RWPE2 (cell line): ENCODE results near the gene PPP4R4.

Source experiments
- ATAC-seq: fragments of 200-7000 bp; cut with Tn5 transposase; 3 replicates; pipeline ENCODE4 v1.9.1; 2021; ENCODE audit warnings: low read depth
- DNase-seq: peaks from one replicate; pipeline ENCODE4 v3.0.0-alpha.2; 2020; ENCODE audit warnings: low spot score
- H3K27ac ChIP-seq: fragments of 450-650 bp; 2 replicates; pipeline ENCODE4 v1.5.1; 2017; ENCODE audit warnings: mild to moderate bottlenecking; ENCODE audit not compliant: poor library complexity, severe bottlenecking
- H3K27me3 ChIP-seq: fragments of 250-450 bp; sonication (Bioruptor Pico); 2 replicates; pipeline ENCODE4 v1.5.1; 2021; ENCODE audit warnings: mild to moderate bottlenecking, moderate library complexity; ENCODE audit not compliant: insufficient read depth, poor library complexity, severe bottlenecking
- H3K36me3 ChIP-seq: fragments of 250-450 bp; sonication (Bioruptor Pico); 2 replicates; pipeline ENCODE4 v1.5.1; 2020; ENCODE audit warnings: low read depth, mild to moderate bottlenecking, moderate library complexity
- H3K4me1 ChIP-seq: fragments of 250-450 bp; sonication (Bioruptor Pico); 2 replicates; pipeline ENCODE4 v1.5.1; 2021; ENCODE audit warnings: mild to moderate bottlenecking, moderate library complexity; ENCODE audit not compliant: insufficient read depth, poor library complexity, severe bottlenecking
- H3K4me3 ChIP-seq: fragments of 250-450 bp; sonication (Bioruptor Pico); 2 replicates; pipeline ENCODE4 v1.5.1; 2021; ENCODE audit warnings: mild to moderate bottlenecking, moderate library complexity; ENCODE audit not compliant: severe bottlenecking
- H3K9me3 ChIP-seq: fragments of 250-450 bp; sonication (Bioruptor Pico); 2 replicates; pipeline ENCODE4 v1.5.1; 2021; ENCODE audit warnings: mild to moderate bottlenecking, moderate library complexity; ENCODE audit not compliant: severe bottlenecking
- CTCF ChIP-seq: fragments of 450-650 bp; IDR thresholded peaks from one replicate; pipeline ENCODE4 v1.5.1; 2017; ENCODE audit warnings: mild to moderate bottlenecking, moderate library complexity; ENCODE audit not compliant: poor library complexity, severe bottlenecking

Gene PPP4R4

GRCh38 chr14:94192536-94192935, 18.4 kb downstream of the PPP4R4 start:
- no peaks in the 10 kb centered on the region for H3K27me3 ChIP-seq
- H3K9me3 ChIP-seq, result no peaks in the 10 kb centered on the region
- H3K4me3 ChIP-seq, result no peak overlapping the region
- H3K4me1 ChIP-seq, result no peaks in the 10 kb centered on the region
- ATAC-seq, result no peak
- DNase-seq, result no peak
- TF ChIP-seq CTCF, result no peak
- no peak overlapping the region for H3K27ac ChIP-seq
- no peaks in the 10 kb centered on the region for H3K36me3 ChIP-seq

- TF ChIP-seq CTCF, result no peak
- Histone ChIP-seq H3K4me1 (no peaks in the 10 kb centered on the region), H3K27ac (no peak overlapping the region), H3K27me3 (no peaks in the 10 kb centered on the region), H3K36me3 (no peaks in the 10 kb centered on the region), H3K9me3 (no peaks in the 10 kb centered on the region), H3K4me3 (no peak overlapping the region)
- ATAC-seq, result no peak
- DNase-seq, result no peak
These were observed 19.7 kb downstream of the PPP4R4 start for GRCh38 chr14:94193776-94194175.

GRCh38 chr14:94196057-94196456, 21.9 kb downstream of the PPP4R4 start:
- Histone ChIP-seq H3K36me3 (no peaks in the 10 kb centered on the region), H3K4me3 (no peak overlapping the region), H3K9me3 (no peaks in the 10 kb centered on the region), H3K4me1 (no peaks in the 10 kb centered on the region), H3K27me3 (no peaks in the 10 kb centered on the region), H3K27ac (no peak overlapping the region)
- ATAC-seq, result no peak
- TF ChIP-seq CTCF, result no peak
- no peak for DNase-seq

- H3K9me3 ChIP-seq, result no peaks in the 10 kb centered on the region
- no peak overlapping the region for H3K4me3 ChIP-seq
- H3K36me3 ChIP-seq, result no peaks in the 10 kb centered on the region
- H3K27me3 ChIP-seq, result no peaks in the 10 kb centered on the region
- TF ChIP-seq CTCF, result no peak
- 0 out of 3 replicates have a peak, but pooled peaks have one; percentile 36 for ATAC-seq
- H3K27ac ChIP-seq, result no peak overlapping the region
- peaks cover 10% of the 10 kb centered on the region for H3K4me1 ChIP-seq
- DNase-seq, result no peak
These were observed 29.5 kb downstream of the PPP4R4 start for GRCh38 chr14:94203473-94204210.

DNA sequence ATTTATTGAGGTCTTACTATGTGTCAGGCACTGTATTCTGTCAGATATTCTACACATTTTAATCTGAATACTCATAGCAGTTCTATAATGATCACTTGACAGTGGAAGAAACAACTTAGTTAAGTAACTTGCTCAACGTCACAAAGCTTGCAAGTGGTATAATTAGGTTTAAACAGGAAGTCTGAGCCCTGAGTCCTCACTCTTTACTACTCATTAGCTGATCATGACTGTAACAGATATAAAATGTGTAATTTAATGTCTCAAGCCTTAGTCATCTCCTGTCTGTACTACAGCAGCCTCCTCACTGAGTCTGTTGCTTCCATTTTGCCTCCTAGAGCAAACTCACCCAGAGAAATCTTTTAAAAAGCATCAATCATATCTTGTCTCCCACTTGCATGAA, 38.9 kb downstream of the PPP4R4 start:
- 0 out of 2 replicates have a peak, but pooled peaks cover 4% of the 10 kb centered on the region for H3K36me3 ChIP-seq
- ATAC-seq (peak; percentile 100), DNase-seq (no peak)
- TF ChIP-seq CTCF, result no peak
- H3K4me3 ChIP-seq, result no peak overlapping the region
- H3K9me3 ChIP-seq, result no peaks in the 10 kb centered on the region
- H3K4me1 ChIP-seq, result peaks cover 6% of the 10 kb centered on the region
- peak overlapping the region; percentile 51 for H3K27ac ChIP-seq
- H3K27me3 ChIP-seq, result no peaks in the 10 kb centered on the region
